ENCODE measurements around the gene BPHL.

DNA sequence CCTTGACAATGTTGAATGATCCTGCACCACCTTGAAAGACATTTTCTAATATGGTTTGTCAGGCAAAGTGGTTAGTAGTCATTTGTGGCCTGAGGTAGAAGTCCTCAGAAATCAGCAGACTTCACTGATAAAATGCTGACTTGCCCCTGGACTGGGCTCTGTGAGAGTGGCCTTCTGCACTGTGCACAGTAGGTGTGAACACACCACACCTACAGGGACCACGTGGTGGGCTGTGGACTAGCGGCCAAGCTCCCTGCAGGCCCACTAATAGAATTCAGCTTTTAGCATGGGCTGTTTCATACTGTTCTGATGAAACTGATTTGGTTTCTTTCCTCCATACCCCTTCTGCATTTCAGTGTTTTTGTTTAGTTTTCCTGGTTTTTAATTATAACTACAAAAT lies 7.3 kb downstream of the BPHL start:
- TF ChIP-seq, protein P1, sequence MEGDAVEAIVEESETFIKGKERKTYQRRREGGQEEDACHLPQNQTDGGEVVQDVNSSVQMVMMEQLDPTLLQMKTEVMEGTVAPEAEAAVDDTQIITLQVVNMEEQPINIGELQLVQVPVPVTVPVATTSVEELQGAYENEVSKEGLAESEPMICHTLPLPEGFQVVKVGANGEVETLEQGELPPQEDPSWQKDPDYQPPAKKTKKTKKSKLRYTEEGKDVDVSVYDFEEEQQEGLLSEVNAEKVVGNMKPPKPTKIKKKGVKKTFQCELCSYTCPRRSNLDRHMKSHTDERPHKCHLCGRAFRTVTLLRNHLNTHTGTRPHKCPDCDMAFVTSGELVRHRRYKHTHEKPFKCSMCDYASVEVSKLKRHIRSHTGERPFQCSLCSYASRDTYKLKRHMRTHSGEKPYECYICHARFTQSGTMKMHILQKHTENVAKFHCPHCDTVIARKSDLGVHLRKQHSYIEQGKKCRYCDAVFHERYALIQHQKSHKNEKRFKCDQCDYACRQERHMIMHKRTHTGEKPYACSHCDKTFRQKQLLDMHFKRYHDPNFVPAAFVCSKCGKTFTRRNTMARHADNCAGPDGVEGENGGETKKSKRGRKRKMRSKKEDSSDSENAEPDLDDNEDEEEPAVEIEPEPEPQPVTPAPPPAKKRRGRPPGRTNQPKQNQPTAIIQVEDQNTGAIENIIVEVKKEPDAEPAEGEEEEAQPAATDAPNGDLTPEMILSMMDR (IDR thresholded peaks at IDR 0.05): no peak
- no peak for TF ChIP-seq ZFX (IDR thresholded peaks at IDR 0.05; ENCODE audit: borderline replicate concordance)

Data from 22Rv1 (cell line).